ENCODE results near the gene ASIC2. TPM values are rescaled to one million over a fixed set of nuclear protein-coding genes. Genes with fewer than 3 reads are reported as not detected.

Gene ASIC2
- total RNA-seq, 1 experiment from 2014 or later: 0.11 TPM

DNA sequence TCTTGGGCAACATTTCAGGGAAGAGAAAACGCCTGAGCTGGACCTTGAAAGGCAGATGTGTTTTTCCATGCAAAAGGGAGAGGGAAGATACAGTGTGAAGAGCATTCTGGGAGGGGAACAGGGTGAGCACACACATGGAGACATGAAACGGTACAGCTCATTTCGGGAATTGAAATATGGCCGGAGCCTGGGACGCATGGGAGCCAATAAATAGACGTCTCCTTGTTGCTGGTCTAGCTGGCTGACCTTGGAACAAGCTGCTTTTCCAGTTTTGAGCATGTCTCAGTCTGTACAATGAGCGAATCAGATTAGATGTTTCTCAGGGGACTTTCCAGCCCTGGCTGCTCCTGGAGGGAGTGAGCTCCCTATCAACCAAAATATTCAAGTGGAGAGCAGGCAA is 63.6 kb downstream of the ASIC2 start:
- Histone ChIP-seq H3K9me3 (ENCODE audit: low read length) (no peaks in the 10 kb centered on the region), H3K4me2 (ENCODE audit: low read length) (no peak overlapping the region), H3K27ac (ENCODE audit: low read length) (no peak overlapping the region), H3K4me3 (ENCODE audit: low read length) (no peak overlapping the region), H3K9me2 (replicated peaks; ENCODE audit: low read length) (no peaks in the 10 kb centered on the region), H4K20me1 (ENCODE audit: low read length) (no peaks in the 10 kb centered on the region), H3F3A (ENCODE audit: low read length, unreplicated experiment) (no peaks in the 10 kb centered on the region), H3K9ac (ENCODE audit: low read length) (no peak overlapping the region), H3K36me3 (ENCODE audit: low read depth, low read length) (no peaks in the 10 kb centered on the region), H3K4me1 (ENCODE audit: insufficient read depth, low read length) (peaks cover under 1% of the 10 kb centered on the region; the same call in 1 of the 2 replicates), H3K27me3 (ENCODE audit: low read length) (no peaks in the 10 kb centered on the region), H3K79me2 (ENCODE audit: low read length) (no peaks in the 10 kb centered on the region), H2AFZ (ENCODE audit: low read length) (no peak overlapping the region)
- intact Hi-C loops (cut with micrococcal nuclease): no loop called here
- no peak for TF ChIP-seq EZH2phosphoT487 (IDR thresholded peaks at IDR 0.05; ENCODE audit: borderline replicate concordance, low read length)
- TF ChIP-seq EZH2 (IDR thresholded peaks at IDR 0.05; ENCODE audit: low read length, unreplicated experiment): no peak
- TF ChIP-seq, protein P1, sequence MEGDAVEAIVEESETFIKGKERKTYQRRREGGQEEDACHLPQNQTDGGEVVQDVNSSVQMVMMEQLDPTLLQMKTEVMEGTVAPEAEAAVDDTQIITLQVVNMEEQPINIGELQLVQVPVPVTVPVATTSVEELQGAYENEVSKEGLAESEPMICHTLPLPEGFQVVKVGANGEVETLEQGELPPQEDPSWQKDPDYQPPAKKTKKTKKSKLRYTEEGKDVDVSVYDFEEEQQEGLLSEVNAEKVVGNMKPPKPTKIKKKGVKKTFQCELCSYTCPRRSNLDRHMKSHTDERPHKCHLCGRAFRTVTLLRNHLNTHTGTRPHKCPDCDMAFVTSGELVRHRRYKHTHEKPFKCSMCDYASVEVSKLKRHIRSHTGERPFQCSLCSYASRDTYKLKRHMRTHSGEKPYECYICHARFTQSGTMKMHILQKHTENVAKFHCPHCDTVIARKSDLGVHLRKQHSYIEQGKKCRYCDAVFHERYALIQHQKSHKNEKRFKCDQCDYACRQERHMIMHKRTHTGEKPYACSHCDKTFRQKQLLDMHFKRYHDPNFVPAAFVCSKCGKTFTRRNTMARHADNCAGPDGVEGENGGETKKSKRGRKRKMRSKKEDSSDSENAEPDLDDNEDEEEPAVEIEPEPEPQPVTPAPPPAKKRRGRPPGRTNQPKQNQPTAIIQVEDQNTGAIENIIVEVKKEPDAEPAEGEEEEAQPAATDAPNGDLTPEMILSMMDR (conservative IDR thresholded peaks at IDR 0.05; ENCODE audit: low read depth, low read length): no peak
- ATAC-seq (no peak), DNase-seq (no peak)
- ChIA-PET POLR2A (ENCODE audit: unreplicated experiment) (no interaction called here), CTCF (no interaction called here)
- BruUV-seq (replicated peaks): no TSS peak

DNA sequence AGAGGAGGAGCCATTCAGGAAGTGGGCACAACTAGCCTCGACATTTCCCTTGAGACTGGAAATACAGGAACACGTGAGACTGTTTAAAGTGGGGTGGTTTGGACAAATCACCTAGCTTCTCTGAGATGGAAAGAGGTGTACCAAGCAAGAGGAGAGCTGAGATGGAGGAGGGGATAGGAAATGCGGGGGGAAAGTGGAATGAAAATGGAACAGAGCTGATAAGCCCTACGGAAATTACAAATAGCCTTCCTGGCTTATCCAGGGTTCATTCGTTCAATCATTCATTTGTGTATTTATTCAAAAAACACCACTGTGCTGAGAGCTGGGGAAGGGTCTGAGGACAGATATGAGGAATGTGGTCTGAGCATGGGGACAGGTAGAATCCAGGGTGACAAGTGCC is 64.1 kb downstream of the ASIC2 start:
- Histone ChIP-seq H3K36me3 (ENCODE audit: low read depth, low read length) (no peaks in the 10 kb centered on the region), H3F3A (ENCODE audit: low read length, unreplicated experiment) (no peaks in the 10 kb centered on the region), H2AFZ (ENCODE audit: low read length) (no peak overlapping the region), H3K4me1 (ENCODE audit: insufficient read depth, low read length) (no peaks in the 10 kb centered on the region), H3K27me3 (ENCODE audit: low read length) (no peaks in the 10 kb centered on the region), H3K79me2 (ENCODE audit: low read length) (no peaks in the 10 kb centered on the region), H3K9me2 (replicated peaks; ENCODE audit: low read length) (no peaks in the 10 kb centered on the region), H4K20me1 (ENCODE audit: low read length) (no peaks in the 10 kb centered on the region), H3K4me3 (ENCODE audit: low read length) (no peak overlapping the region), H3K9ac (ENCODE audit: low read length) (no peak overlapping the region), H3K9me3 (ENCODE audit: low read length) (no peaks in the 10 kb centered on the region), H3K27ac (ENCODE audit: low read length) (no peak overlapping the region), H3K4me2 (ENCODE audit: low read length) (no peak overlapping the region)
- TF ChIP-seq, protein P1 (conservative IDR thresholded peaks at IDR 0.05; ENCODE audit: low read depth, low read length): no peak
- TF ChIP-seq EZH2phosphoT487 (IDR thresholded peaks at IDR 0.05; ENCODE audit: borderline replicate concordance, low read length) (no peak), EZH2 (IDR thresholded peaks at IDR 0.05; ENCODE audit: low read length, unreplicated experiment) (no peak)
- DNase-seq (no peak), ATAC-seq (no peak)
- no TSS peak for BruUV-seq (replicated peaks)
- ChIA-PET POLR2A (ENCODE audit: unreplicated experiment) (no interaction called here), CTCF (no interaction called here)
- intact Hi-C loops (cut with micrococcal nuclease): no loop called here

DNA sequence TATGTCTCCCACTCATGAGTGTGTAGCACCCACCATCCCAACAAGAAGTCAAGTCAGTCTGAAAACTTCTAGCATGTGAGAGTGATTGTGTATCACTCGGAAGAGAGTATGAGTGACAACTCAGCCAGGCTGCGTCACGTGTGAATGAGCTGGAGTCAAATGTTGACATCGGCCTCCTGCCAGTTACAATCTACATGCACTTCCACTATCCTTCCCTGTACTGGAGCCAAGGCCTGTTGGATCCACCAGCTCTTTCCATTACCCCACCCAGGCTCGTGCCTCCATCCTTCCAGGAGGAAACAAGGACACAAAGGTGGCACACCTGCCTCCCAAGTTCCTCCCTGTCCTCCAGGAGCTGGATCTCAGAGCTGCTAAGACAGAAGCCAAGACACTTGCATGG is 64.5 kb downstream of the ASIC2 start:
- DNase-seq: no peak
- Histone ChIP-seq H3K27ac (ENCODE audit: low read length) (no peak overlapping the region), H3K79me2 (ENCODE audit: low read length) (no peaks in the 10 kb centered on the region), H3K9me2 (replicated peaks; ENCODE audit: low read length) (no peaks in the 10 kb centered on the region), H3K27me3 (ENCODE audit: low read length) (no peaks in the 10 kb centered on the region), H3K4me3 (ENCODE audit: low read length) (no peak overlapping the region), H3K36me3 (ENCODE audit: low read depth, low read length) (no peaks in the 10 kb centered on the region), H3F3A (ENCODE audit: low read length, unreplicated experiment) (no peaks in the 10 kb centered on the region), H3K4me1 (ENCODE audit: insufficient read depth, low read length) (no peaks in the 10 kb centered on the region), H3K9me3 (ENCODE audit: low read length) (no peaks in the 10 kb centered on the region), H3K9ac (ENCODE audit: low read length) (no peak overlapping the region), H3K4me2 (ENCODE audit: low read length) (no peak overlapping the region), H2AFZ (ENCODE audit: low read length) (no peak overlapping the region), H4K20me1 (ENCODE audit: low read length) (no peaks in the 10 kb centered on the region)
- ChIA-PET CTCF (no interaction called here), POLR2A (ENCODE audit: unreplicated experiment) (no interaction called here)
- intact Hi-C loops (cut with micrococcal nuclease): no loop called here
- no TSS peak for BruUV-seq (replicated peaks)
- TF ChIP-seq EZH2 (IDR thresholded peaks at IDR 0.05; ENCODE audit: low read length, unreplicated experiment) (no peak), EZH2phosphoT487 (IDR thresholded peaks at IDR 0.05; ENCODE audit: borderline replicate concordance, low read length) (no peak)
- TF ChIP-seq, protein P1 (conservative IDR thresholded peaks at IDR 0.05; ENCODE audit: low read depth, low read length): no peak
- no peak for ATAC-seq
